Hepatocyte (in vitro differentiated cells): ENCODE measurements around the gene CBARP.

Experiments
- CTCF ChIP-seq: fragments of 200-600 bp; sonication (generic); IDR thresholded peaks from 2 replicates; pipeline ENCODE4 v1.5.1; 2016; ENCODE audit warnings: antibody characterized with exemption, mild to moderate bottlenecking; ENCODE audit not compliant: poor library complexity
- EZH2 ChIP-seq: fragments of 200-600 bp; sonication (generic); IDR thresholded peaks from 2 replicates; pipeline ENCODE4 v1.6.1; 2016; ENCODE audit warnings: antibody characterized with exemption, mild to moderate bottlenecking, borderline replicate concordance

DNA sequence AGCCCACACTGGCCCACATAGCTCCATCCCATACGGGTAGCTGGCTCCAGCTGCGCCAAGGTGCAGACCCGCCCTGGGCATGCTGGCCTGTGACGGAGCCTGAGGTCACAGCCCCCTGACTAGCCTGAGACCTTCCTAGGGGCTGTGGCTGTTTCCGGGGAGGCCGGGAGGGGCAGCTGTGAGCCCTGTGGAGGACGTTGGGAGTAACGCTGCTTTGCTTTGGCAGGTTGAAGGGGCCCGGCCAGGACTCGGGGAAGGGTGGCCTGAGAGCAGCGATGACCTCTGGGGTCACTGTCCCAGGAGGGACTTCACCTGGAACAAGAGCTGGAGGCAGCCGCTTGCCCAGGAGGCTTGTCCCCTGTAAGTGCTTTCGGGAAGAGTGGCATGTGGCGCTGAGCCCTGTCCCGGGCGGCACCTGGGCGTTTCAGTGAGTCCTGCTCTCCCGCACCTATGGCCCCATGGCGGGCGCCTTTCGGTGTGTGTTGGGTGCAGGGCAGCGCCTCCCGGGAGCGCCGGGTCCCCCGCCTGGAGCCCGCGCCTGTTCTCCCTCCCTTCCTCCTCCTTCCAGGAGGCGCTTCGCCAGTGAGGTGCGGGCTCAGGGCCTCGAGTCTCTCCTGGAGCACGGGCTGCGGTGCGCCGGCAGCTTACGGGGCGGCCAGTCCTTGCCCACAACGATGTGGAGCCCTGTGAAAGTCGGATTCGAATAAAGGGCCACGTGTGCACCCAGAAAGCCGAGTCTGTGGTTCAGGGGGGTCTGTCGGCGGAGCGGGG lies 36.5 kb upstream of the CBARP start:
- TF ChIP-seq CTCF, result no peak
- TF ChIP-seq EZH2, result no peak
